IPS-15b (cell line): Measurements from ENCODE around the gene CCNYL1.
"Not testable (repeated sequence)": the region's sequence is repeated elsewhere in the genome, so short reads cannot be mapped to it uniquely, and the experiment has no call there.

ENCODE experiments used
- H3K27me3 ChIP-seq: one replicate; pipeline ENCODE4 v1.6.1; 2013; ENCODE audit warnings: low read length; ENCODE audit not compliant: control insufficient read depth, insufficient read depth
- H3K36me3 ChIP-seq: one replicate; pipeline ENCODE4 v1.6.1; 2013; ENCODE audit warnings: low read length; ENCODE audit not compliant: control insufficient read depth, insufficient read depth
- H3K4me1 ChIP-seq: one replicate; pipeline ENCODE4 v1.6.1; 2013; ENCODE audit warnings: mild to moderate bottlenecking, low read length; ENCODE audit not compliant: control insufficient read depth, insufficient read depth
- H3K4me3 ChIP-seq: one replicate; pipeline ENCODE4 v1.5.1; 2013; ENCODE audit warnings: low read depth, low read length
- H3K9ac ChIP-seq: one replicate; pipeline ENCODE4 v1.6.1; 2013; ENCODE audit warnings: low read depth, mild to moderate bottlenecking, low read length
- H3K9me3 ChIP-seq: one replicate; pipeline ENCODE4 v1.6.1; 2013; ENCODE audit warnings: mild to moderate bottlenecking, low read length; ENCODE audit not compliant: control insufficient read depth, insufficient read depth

CCNYL1 gene

DNA sequence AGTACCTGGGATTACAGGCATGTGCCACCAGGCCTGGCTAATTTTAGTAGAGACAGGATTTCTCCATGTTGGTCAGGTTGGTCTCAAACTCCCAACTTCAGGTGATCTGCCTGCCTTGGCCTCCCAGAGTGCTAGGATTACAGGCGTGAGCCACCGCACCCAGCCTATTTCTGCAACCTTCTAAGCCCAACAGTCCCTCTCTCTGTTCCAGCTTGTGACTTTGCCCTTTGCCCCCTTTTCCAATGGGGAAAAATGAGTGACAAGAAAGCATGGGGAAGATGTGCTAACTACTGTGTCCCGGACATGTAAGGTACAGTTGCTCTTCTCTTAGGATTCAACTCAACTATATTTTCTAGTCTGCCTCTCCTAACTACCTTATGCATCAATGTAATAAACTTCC lies 50.0 kb downstream of the CCNYL1 start:
- H3K4me1 ChIP-seq, result peaks cover 31% of the 10 kb centered on the region
- not testable (repeated sequence) for H3K9me3 ChIP-seq, H3K4me3 ChIP-seq, H3K9ac ChIP-seq, H3K27me3 ChIP-seq, H3K36me3 ChIP-seq

DNA sequence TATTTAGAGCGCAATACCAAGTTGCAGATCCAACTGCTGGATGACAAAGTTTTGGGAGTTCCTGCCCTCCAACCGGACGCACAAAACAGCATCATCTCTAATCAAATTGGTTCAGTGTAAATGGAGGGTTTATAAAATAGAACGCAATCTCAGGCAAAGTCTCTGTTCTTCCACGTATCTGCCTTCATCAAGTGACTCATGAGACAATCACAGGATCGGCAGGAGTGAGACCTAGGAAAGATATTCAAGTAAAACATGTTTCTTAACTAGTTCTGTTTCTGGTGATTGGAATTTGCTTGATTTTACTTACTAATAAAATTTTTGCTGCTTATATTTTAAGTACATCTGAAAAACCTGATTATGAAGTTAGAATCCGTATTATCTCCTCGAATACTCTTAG lies 50.7 kb downstream of the CCNYL1 start:
- no peaks in the 10 kb centered on the region for H3K9me3 ChIP-seq
- H3K4me1 ChIP-seq, result peaks cover 31% of the 10 kb centered on the region
- peaks cover 9% of the 10 kb centered on the region for H3K36me3 ChIP-seq
- H3K4me3 ChIP-seq, result no peak overlapping the region
- H3K9ac ChIP-seq, result no peak overlapping the region
- H3K27me3 ChIP-seq, result no peaks in the 10 kb centered on the region

- Histone ChIP-seq H3K36me3 (peaks cover 18% of the 10 kb centered on the region), H3K4me3 (peak overlapping the region; percentile 2), H3K9me3 (no peaks in the 10 kb centered on the region), H3K9ac (no peak overlapping the region), H3K4me1 (peaks cover 31% of the 10 kb centered on the region), H3K27me3 (no peaks in the 10 kb centered on the region)
Measured at GRCh38 chr2:207763303-207763917, 52.0 kb downstream of the CCNYL1 start.

DNA sequence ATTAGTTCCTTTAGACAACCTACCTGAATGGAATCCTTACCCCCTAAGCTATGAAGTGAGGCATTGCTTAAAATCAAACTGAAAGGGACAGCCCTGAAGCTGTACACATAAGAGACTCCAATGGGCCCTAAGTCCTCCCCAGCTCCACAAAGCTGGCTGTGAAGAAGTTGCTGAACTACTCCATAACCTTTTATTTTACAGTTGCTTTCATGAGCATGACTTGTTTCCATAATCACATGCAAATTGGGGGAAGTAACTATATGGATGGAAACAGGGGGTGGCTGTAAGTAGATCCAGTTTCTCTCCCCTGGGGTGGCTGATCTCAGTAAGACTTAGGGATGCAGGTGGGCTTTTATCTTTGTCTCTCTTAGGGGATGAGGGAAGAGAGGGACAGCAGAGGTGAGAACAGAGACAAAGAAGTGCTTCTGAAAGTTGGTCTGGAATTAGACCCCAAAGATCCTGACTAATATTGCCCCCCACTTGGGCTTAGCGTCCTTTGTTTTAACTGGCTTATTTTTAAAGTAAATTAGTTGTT lies 52.7 kb downstream of the CCNYL1 start:
- H3K4me3 ChIP-seq, result peak overlapping the region; percentile 2
- H3K27me3 ChIP-seq, result no peaks in the 10 kb centered on the region
- no peak overlapping the region for H3K9ac ChIP-seq
- no peaks in the 10 kb centered on the region for H3K9me3 ChIP-seq
- peaks cover 18% of the 10 kb centered on the region for H3K36me3 ChIP-seq
- peaks cover 31% of the 10 kb centered on the region for H3K4me1 ChIP-seq

GRCh38 chr2:207765547-207765946 lies 54.1 kb downstream of the CCNYL1 start:
- Histone ChIP-seq H3K4me3 (peak overlapping the region; percentile 92), H3K4me1 (peaks cover 29% of the 10 kb centered on the region), H3K27me3 (no peaks in the 10 kb centered on the region), H3K9me3 (no peaks in the 10 kb centered on the region), H3K9ac (no peak overlapping the region), H3K36me3 (peaks cover 18% of the 10 kb centered on the region)

- H3K9ac ChIP-seq, result no peak overlapping the region
- H3K9me3 ChIP-seq, result no peaks in the 10 kb centered on the region
- H3K4me1 ChIP-seq, result peaks cover 29% of the 10 kb centered on the region
- H3K27me3 ChIP-seq, result no peaks in the 10 kb centered on the region
- H3K4me3 ChIP-seq, result peak overlapping the region; percentile 92
- H3K36me3 ChIP-seq, result peaks cover 18% of the 10 kb centered on the region
Measured at GRCh38 chr2:207766041-207766551, 54.7 kb downstream of the CCNYL1 start.

GRCh38 chr2:207766697-207767460 lies 55.4 kb downstream of the CCNYL1 start:
- peaks cover 30% of the 10 kb centered on the region for H3K4me1 ChIP-seq
- H3K9ac ChIP-seq, result peak overlapping the region; percentile 47

GRCh38 chr2:207767461-207768167 lies 56.2 kb downstream of the CCNYL1 start:
- H3K9me3 ChIP-seq, result no peaks in the 10 kb centered on the region
- peak overlapping the region; percentile 92 for H3K4me3 ChIP-seq
- H3K4me1 ChIP-seq, result peaks cover 22% of the 10 kb centered on the region
- no peak overlapping the region for H3K9ac ChIP-seq
- no peaks in the 10 kb centered on the region for H3K27me3 ChIP-seq
- H3K36me3 ChIP-seq, result peaks cover 18% of the 10 kb centered on the region

More at GRCh38 chr2:207766697-207767460, 55.4 kb downstream of the CCNYL1 start:
- Histone ChIP-seq H3K4me3 (peak overlapping the region; percentile 92), H3K36me3 (peaks cover 18% of the 10 kb centered on the region), H3K27me3 (no peaks in the 10 kb centered on the region), H3K9me3 (no peaks in the 10 kb centered on the region)

- Histone ChIP-seq H3K36me3 (peaks cover 15% of the 10 kb centered on the region), H3K4me1 (peaks cover 18% of the 10 kb centered on the region), H3K9ac (peak overlapping the region; percentile 82), H3K9me3 (no peaks in the 10 kb centered on the region), H3K4me3 (peak overlapping the region; percentile 92), H3K27me3 (no peaks in the 10 kb centered on the region)
Measured at GRCh38 chr2:207768168-207768865, 56.9 kb downstream of the CCNYL1 start.

DNA sequence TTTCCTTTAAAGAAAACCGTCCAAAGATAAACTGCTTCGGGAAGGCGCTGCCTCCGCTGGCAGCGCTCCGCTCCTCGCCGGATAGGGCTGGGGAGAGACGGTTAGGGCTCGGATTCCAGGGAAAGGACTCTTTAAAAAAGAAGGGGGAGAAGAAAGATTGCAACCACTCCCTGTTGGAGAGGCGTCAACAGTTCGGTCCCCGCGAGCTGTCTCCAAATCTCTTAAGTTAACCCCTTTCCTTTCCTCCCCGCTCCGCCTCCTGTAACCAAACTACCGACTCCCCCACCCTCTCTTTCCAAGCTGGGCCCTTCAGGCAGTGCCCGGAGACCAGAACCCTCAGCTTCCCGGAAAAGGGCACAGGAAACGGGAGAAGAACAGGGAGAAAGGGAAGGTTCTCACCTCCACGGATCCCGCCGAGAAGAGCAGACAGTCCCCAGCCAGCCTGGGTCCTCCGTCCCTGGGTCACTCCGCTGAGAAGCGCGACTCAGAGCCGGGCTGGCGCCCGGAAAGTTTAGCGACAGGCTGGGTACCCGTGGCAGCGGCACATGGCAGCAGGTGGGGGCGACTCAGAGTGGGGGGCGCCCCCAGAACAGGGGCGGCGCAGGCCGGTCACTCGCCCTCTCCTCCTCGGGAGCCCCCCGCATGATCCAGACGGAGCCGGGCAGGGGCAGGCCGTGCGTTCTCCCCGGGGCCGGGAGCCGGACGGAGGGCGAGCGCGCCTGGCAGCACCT lies 57.6 kb downstream of the CCNYL1 start:
- Histone ChIP-seq H3K9me3 (no peaks in the 10 kb centered on the region), H3K27me3 (no peaks in the 10 kb centered on the region), H3K4me1 (peaks cover 13% of the 10 kb centered on the region), H3K36me3 (peaks cover 15% of the 10 kb centered on the region), H3K4me3 (peak overlapping the region; percentile 92), H3K9ac (peak overlapping the region; percentile 82)
